Suppressor macrophage (primary cell): ENCODE data around the gene ABLIM1.
A peak's percentile ranks its signal among the peaks of the same experiment; 100 is the strongest.

Experiments used
- DNase-seq, 4 experiments: peaks; one replicate each; pipeline ENCODE4 v3.0.0-alpha.2; 2020 to 2022

Gene ABLIM1

GRCh38 chr10:114646426-114646825, 11.6 kb downstream of the ABLIM1 start:
- no peak for DNase-seq

GRCh38 chr10:114645706-114646105, 12.4 kb downstream of the ABLIM1 start:
- DNase-seq, result no peak

- no peak for DNase-seq
Measured at GRCh38 chr10:114643158-114643557, 14.9 kb downstream of the ABLIM1 start.

- no peak for DNase-seq
Measured at GRCh38 chr10:114642729-114643128, 15.3 kb downstream of the ABLIM1 start.

- DNase-seq, result peak; percentile 50 to 80 (median 57)
Measured at GRCh38 chr10:114638821-114639625, 19.1 kb downstream of the ABLIM1 start.

- no peak for DNase-seq
Measured at GRCh38 chr10:114635797-114636550, 22.1 kb downstream of the ABLIM1 start.

GRCh38 chr10:114635101-114635500, 23.0 kb downstream of the ABLIM1 start:
- peak in 1 of 4 experiments; percentile 46 for DNase-seq

- peak; percentile 24 to 62 (median 46) for DNase-seq
Measured at GRCh38 chr10:114634609-114634979, 23.5 kb downstream of the ABLIM1 start.

- peak; percentile 60 to 85 (median 72) for DNase-seq
Measured at GRCh38 chr10:114632869-114633715, 25.0 kb downstream of the ABLIM1 start.

- peak; percentile 12 to 48 (median 36) for DNase-seq
Measured at GRCh38 chr10:114631666-114632417, 26.2 kb downstream of the ABLIM1 start.

- no peak for DNase-seq
Measured at GRCh38 chr10:114631090-114631665, 26.9 kb downstream of the ABLIM1 start.

GRCh38 chr10:114629824-114630730, 28.0 kb downstream of the ABLIM1 start:
- no peak for DNase-seq

GRCh38 chr10:114629083-114629823, 28.8 kb downstream of the ABLIM1 start:
- DNase-seq, result no peak

GRCh38 chr10:114628106-114628505, 30.0 kb downstream of the ABLIM1 start:
- no peak for DNase-seq

- DNase-seq, result no peak
Measured at GRCh38 chr10:114626841-114627240, 31.2 kb downstream of the ABLIM1 start.

- peak; percentile 18 to 58 (median 43) for DNase-seq
Measured at GRCh38 chr10:114624951-114625780, 32.9 kb downstream of the ABLIM1 start.

- DNase-seq, result no peak
Measured at GRCh38 chr10:114624422-114624821, 33.7 kb downstream of the ABLIM1 start.

- no peak for DNase-seq
Measured at GRCh38 chr10:114623661-114624294, 34.3 kb downstream of the ABLIM1 start.
